BJ (cell line): ENCODE data around the gene ADARB2. TPM values are rescaled to one million over a fixed set of nuclear protein-coding genes. Genes with fewer than 3 reads are reported as not detected.

Experiments
- CTCF ChIA-PET: fragments of 350-600 bp; formaldehyde crosslinking; extraction: SDS; loops from one replicate; lab custom pipeline; 2021; ENCODE audit warnings: antibody characterized with exemption, inconsistent platforms; lab: Yijun Ruan, JAX
- POLR2A ChIA-PET: fragments of 300-600 bp; sonication (Branson Sonifier 250); formaldehyde crosslinking; extraction: SDS; loops from one replicate; lab custom pipeline; 2021; ENCODE audit warnings: antibody characterized with exemption; lab: Charles Lee
- DNase-seq: peaks from one replicate; pipeline ENCODE4 v3.0.0-alpha.2; 2011; ENCODE audit warnings: low read depth
- H3K27me3 ChIP-seq: 2 replicates; pipeline ENCODE4 v1.6.0; 2011; ENCODE audit warnings: low read length; ENCODE audit not compliant: control insufficient read depth, insufficient read depth
- H3K36me3 ChIP-seq: 2 replicates; pipeline ENCODE4 v1.5.1; 2011; ENCODE audit warnings: low read length; ENCODE audit not compliant: control insufficient read depth, insufficient read depth
- H3K4me3 ChIP-seq: 2 replicates; pipeline ENCODE4 v1.5.1; 2011; ENCODE audit warnings: low read depth, mild to moderate bottlenecking, control low read depth, low read length
- polyA plus RNA-seq: library from polyadenylated mRNA; depleted of rRNA; stranded (reverse); fragments of >200 nt; gene quantifications from 2 replicates; pipeline ENCODE4 v1.2.3, GENCODE V29; 2011
- TF ChIP-seq, protein P1 (sequence below): IDR thresholded peaks from 2 replicates; pipeline ENCODE4 v1.5.1; 2011; ENCODE audit warnings: low read depth, mild to moderate bottlenecking, control low read depth, inconsistent platforms, low read length, moderate library complexity; ENCODE audit not compliant: insufficient read depth

The ADARB2 gene
- polyA plus RNA-seq, 1 experiment: not detected

GRCh38 chr10:1324903-1325302 is 412.4 kb downstream of the ADARB2 start:
- H3K4me3 ChIP-seq: no peak overlapping the region
- ChIA-PET POLR2A (no interaction called here), CTCF (no interaction called here)
- H3K36me3 ChIP-seq: no peaks in the 10 kb centered on the region
- no peak for DNase-seq
- no peaks in the 10 kb centered on the region for H3K27me3 ChIP-seq
- TF ChIP-seq, protein P1, sequence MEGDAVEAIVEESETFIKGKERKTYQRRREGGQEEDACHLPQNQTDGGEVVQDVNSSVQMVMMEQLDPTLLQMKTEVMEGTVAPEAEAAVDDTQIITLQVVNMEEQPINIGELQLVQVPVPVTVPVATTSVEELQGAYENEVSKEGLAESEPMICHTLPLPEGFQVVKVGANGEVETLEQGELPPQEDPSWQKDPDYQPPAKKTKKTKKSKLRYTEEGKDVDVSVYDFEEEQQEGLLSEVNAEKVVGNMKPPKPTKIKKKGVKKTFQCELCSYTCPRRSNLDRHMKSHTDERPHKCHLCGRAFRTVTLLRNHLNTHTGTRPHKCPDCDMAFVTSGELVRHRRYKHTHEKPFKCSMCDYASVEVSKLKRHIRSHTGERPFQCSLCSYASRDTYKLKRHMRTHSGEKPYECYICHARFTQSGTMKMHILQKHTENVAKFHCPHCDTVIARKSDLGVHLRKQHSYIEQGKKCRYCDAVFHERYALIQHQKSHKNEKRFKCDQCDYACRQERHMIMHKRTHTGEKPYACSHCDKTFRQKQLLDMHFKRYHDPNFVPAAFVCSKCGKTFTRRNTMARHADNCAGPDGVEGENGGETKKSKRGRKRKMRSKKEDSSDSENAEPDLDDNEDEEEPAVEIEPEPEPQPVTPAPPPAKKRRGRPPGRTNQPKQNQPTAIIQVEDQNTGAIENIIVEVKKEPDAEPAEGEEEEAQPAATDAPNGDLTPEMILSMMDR: no peak

DNA sequence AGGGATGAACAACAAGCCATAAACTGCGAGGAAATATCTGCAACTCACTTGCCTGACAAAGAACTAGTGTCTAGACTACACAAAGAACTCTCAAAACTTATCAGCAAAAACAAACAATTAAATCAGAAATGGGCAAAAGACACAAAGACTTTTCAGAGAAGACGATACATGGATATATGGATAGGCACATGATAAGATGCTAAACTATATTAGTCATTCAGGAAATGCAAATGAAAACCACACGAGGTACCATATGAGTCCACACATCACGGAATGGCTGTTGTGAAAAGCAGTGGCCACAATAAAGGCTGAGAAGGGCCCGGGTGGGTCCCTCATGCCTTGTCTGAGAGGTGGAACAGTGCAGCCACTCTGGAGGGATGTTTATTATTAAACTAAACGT is 413.4 kb downstream of the ADARB2 start:
- ChIA-PET CTCF (no interaction called here), POLR2A (no interaction called here)
- no peak for DNase-seq
- no peaks in the 10 kb centered on the region for H3K27me3 ChIP-seq
- no peak overlapping the region for H3K4me3 ChIP-seq
- TF ChIP-seq, protein P1: no peak
- no peaks in the 10 kb centered on the region for H3K36me3 ChIP-seq

- TF ChIP-seq, protein P1: no peak
- ChIA-PET POLR2A (no interaction called here), CTCF (no interaction called here)
- Histone ChIP-seq H3K27me3 (no peaks in the 10 kb centered on the region), H3K36me3 (no peaks in the 10 kb centered on the region), H3K4me3 (no peak overlapping the region)
- no peak for DNase-seq
Observed at GRCh38 chr10:1320739-1321320, 416.5 kb downstream of the ADARB2 start.

GRCh38 chr10:1316809-1317143 is 420.5 kb downstream of the ADARB2 start:
- no peak for DNase-seq
- Histone ChIP-seq H3K27me3 (no peaks in the 10 kb centered on the region), H3K36me3 (no peaks in the 10 kb centered on the region), H3K4me3 (no peak overlapping the region)
- TF ChIP-seq, protein P1: no peak
- ChIA-PET POLR2A (no interaction called here), CTCF (no interaction called here)

DNA sequence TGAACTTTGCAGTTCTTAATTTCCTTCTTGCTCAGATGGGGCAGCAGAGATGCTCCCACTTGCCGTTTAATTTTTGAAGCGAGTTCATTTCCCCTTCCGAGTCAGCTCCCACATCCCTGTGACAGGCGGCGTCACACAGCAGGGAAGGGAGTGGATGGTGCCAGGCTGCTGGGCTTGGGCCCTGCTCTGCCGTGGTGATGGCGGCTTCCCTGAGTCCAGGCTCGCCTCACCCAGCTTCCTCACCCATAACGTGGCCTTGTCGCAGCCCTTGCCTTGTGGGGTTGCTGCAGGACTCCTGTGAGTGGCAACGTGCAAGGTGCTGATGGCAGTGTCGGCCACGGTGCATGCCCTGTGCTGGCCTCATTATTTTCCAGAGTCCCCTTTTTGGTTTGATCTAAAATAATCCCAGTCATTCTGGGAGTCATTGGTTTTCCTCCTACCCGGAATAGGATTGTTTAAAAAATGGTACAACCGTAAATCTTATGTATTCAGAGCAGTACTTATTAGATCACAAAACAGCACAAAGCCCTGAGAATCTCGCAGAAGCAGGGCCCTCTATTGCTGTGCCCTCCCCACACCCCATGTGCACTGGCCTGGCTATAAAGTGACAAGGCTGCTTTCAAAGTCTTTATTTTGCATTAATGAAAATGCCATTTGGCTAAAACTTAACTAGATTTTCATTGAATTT is 421.1 kb downstream of the ADARB2 start:
- Histone ChIP-seq H3K27me3 (no peaks in the 10 kb centered on the region), H3K4me3 (no peak overlapping the region), H3K36me3 (no peaks in the 10 kb centered on the region)
- POLR2A ChIA-PET: no interaction called here
- CTCF ChIA-PET: no interaction called here
- DNase-seq: no peak
- TF ChIP-seq, protein P1: no peak
